CD4-positive, alpha-beta T cell (primary cell): ENCODE data around the gene LEFTY2. TPM values are rescaled to one million over a fixed set of nuclear protein-coding genes. Genes with fewer than 3 reads are reported as not detected.

Experiments
- ATAC-seq: fragments of 200-7000 bp; cut with Tn5 transposase; one replicate; pipeline ENCODE4 v1.10.0; 2022; ENCODE audit warnings: mild to moderate bottlenecking; ENCODE audit not compliant: poor library complexity
- CTCF ChIA-PET: fragments of 350-600 bp; sonication (Branson Sonifier 250); formaldehyde crosslinking; loops from one replicate; lab custom pipeline; 2021; ENCODE audit warnings: antibody characterized with exemption, inconsistent platforms; lab: Charles Lee
- POLR2A ChIA-PET: fragments of 350-600 bp; sonication (Branson Sonifier 250); formaldehyde crosslinking; loops from one replicate; lab custom pipeline; 2021; ENCODE audit warnings: antibody characterized with exemption, inconsistent platforms; lab: Charles Lee
- DNase-seq, 14 experiments: peaks; one replicate each; pipeline ENCODE4 v3.0.0-alpha.2; 2013 to 2020; ENCODE audit warnings: mixed read lengths in 2 of 14
- H3K27ac ChIP-seq, 2 donors: one replicate each; pipeline versions ENCODE4 v1.5.1 to v1.7.0; 2013; ENCODE audit warnings: low read length in 2 of 2, low read depth in 1 of 2, mild to moderate bottlenecking in 1 of 2
- H3K27me3 ChIP-seq, 2 experiments: 1 replicate in 1 of 2; 2 replicates in 1 of 2; pipeline versions ENCODE4 v1.6.1 to v1.7.0; 2013; ENCODE audit warnings: low read length in 2 of 2, control low read depth in 1 of 2, mild to moderate bottlenecking in 1 of 2, moderate library complexity in 1 of 2; ENCODE audit not compliant: insufficient read depth in 2 of 2, control insufficient read depth in 1 of 2
- H3K36me3 ChIP-seq: one replicate; pipeline ENCODE4 v1.6.1; 2013; ENCODE audit warnings: low read length, control low read depth; ENCODE audit not compliant: insufficient read depth
- H3K4me1 ChIP-seq: one replicate; pipeline ENCODE4 v1.6.1; 2013; ENCODE audit warnings: low read length, control low read depth; ENCODE audit not compliant: insufficient read depth
- H3K4me3 ChIP-seq: one replicate; pipeline ENCODE4 v1.5.1; 2013; ENCODE audit warnings: mild to moderate bottlenecking, low read length, moderate library complexity
- H3K9me3 ChIP-seq, 2 experiments: 1 replicate in 1 of 2; 2 replicates in 1 of 2; pipeline versions ENCODE4 v1.6.1 to v1.7.0; 2013; ENCODE audit warnings: low read length in 2 of 2, mild to moderate bottlenecking in 2 of 2, control low read depth in 1 of 2, moderate library complexity in 1 of 2; ENCODE audit not compliant: control insufficient read depth in 1 of 2, insufficient read depth in 1 of 2
- H3K27ac Mint-ChIP-seq: one replicate; pipeline ENCODE4 v1.8.0; 2020; ENCODE audit warnings: mixed read lengths
- H3K27me3 Mint-ChIP-seq: one replicate; pipeline ENCODE4 v1.8.0; 2021; ENCODE audit warnings: mixed read lengths
- H3K36me3 Mint-ChIP-seq: one replicate; pipeline ENCODE4 v1.8.0; 2021; ENCODE audit warnings: low read depth, mixed read lengths
- H3K4me1 Mint-ChIP-seq: one replicate; pipeline ENCODE4 v1.8.0; 2021; ENCODE audit warnings: low read depth, mixed read lengths
- H3K4me3 Mint-ChIP-seq: one replicate; pipeline ENCODE4 v1.8.0; 2020; ENCODE audit warnings: mild to moderate bottlenecking, mixed read lengths
- H3K9me3 Mint-ChIP-seq: one replicate; pipeline ENCODE4 v1.8.0; 2020; ENCODE audit warnings: mixed read lengths
- CTCF ChIP-seq: fragments of 200-600 bp; IDR thresholded peaks from one replicate; pipeline ENCODE4 v1.8.0; 2022; ENCODE audit warnings: antibody characterized with exemption, mild to moderate bottlenecking
- intact Hi-C, 2 experiments: fragments of 100-400 bp; cut with DNase I in 1 of 2; cut with micrococcal nuclease in 1 of 2; formaldehyde crosslinking; loops; one replicate each; pipeline versions ENCODE4 v1.15.1 to v1.9.0; 2023 to 2025; cut with DNase I, micrococcal nuclease
- microRNA-seq: library from miRNA; unstranded; fragments of <30 nt; microRNA quantifications from one replicate; pipeline ENCODE4 v1.2.0, GENCODE V29; 2021; ENCODE audit warnings: borderline microRNAs expressed, borderline replicate concordance
- total RNA-seq, 174 experiments: library from RNA in 2 of 174; stranded (reverse) in 2 of 174; gene quantifications; one replicate each; pipeline ENCODE4 v1.2.3 and lab custom pipeline; 2021 to 2026

LEFTY2 gene
- total RNA-seq, 2 experiments from 2014 or later, result not detected

GRCh38 chr1:225887030-225887314, 54.0 kb downstream of the LEFTY2 start:
- Histone ChIP-seq H3K27me3 (no peaks in the 10 kb centered on the region), H3K27ac (no peak overlapping the region), H3K4me1 (peaks cover 34% of the 10 kb centered on the region), H3K9me3 (no peaks in the 10 kb centered on the region), H3K36me3 (no peaks in the 10 kb centered on the region), H3K4me3 (no peak overlapping the region)
- POLR2A ChIA-PET, result interaction anchor here (0.7 kb wide), 1 partner anchor 10 kb away, joined by 4 read pairs; no protein-coding TSS in a partner anchor
- no peak overlapping the region for H3K27ac Mint-ChIP-seq
- no peak for TF ChIP-seq CTCF
- H3K27me3 Mint-ChIP-seq, result no peaks in the 10 kb centered on the region
- ATAC-seq (no peak), DNase-seq (no peak)
- peaks cover 5% of the 10 kb centered on the region for H3K36me3 Mint-ChIP-seq
- H3K4me1 Mint-ChIP-seq, result peaks cover 23% of the 10 kb centered on the region
- intact Hi-C loops, result loop anchor here in 1 of 2 experiments (10.0 kb wide), 1 partner anchor 178 kb away; the partner anchor contains the start of gene H3-3A
- peak overlapping the region; percentile 25 for H3K4me3 Mint-ChIP-seq
- no peaks in the 10 kb centered on the region for H3K9me3 Mint-ChIP-seq
- CTCF ChIA-PET, result no interaction called here

Small RNA genes within 50 kb of the gene (microRNA-seq; reads per million reads assigned to microRNA genes)
- not detected for gene MIR6741

Other genes starting within 250 kb of the LEFTY2 start
- gene SRP9, start 163.4 kb downstream of the LEFTY2 start, total RNA-seq, result 10 to 100 TPM; 63.7 to 69.8 TPM
- under 1 TPM; 0.34 to 0.47 TPM for gene EPHX1, start 131.1 kb downstream of the LEFTY2 start, total RNA-seq
- gene TMEM63A, start 58.8 kb downstream of the LEFTY2 start, total RNA-seq, result 100 to 1,000 TPM; 199 to 204 TPM
- gene LEFTY1, start 52.1 kb downstream of the LEFTY2 start, total RNA-seq, result not detected
- gene PYCR2, start 17.0 kb downstream of the LEFTY2 start, total RNA-seq, result 10 to 100 TPM; 24.1 to 26.2 TPM
- 10 to 100 TPM; 48.2 to 49.3 TPM for gene SDE2, start 58.1 kb upstream of the LEFTY2 start, total RNA-seq
- gene H3-3A, start 121.5 kb upstream of the LEFTY2 start, total RNA-seq, result 100 to 1,000 TPM; 372 to 380 TPM
- 10 to 100 TPM; 26.5 to 28.3 TPM for gene ACBD3, start 245.5 kb upstream of the LEFTY2 start, total RNA-seq